ENCODE measurements around the gene DTNA. TPM values are rescaled to one million over a fixed set of nuclear protein-coding genes. Genes with fewer than 3 reads are reported as not detected.

The DTNA gene
- polyA plus RNA-seq, 1 donor (not counting 4 experiments of a cell fraction or from before 2014, with no cell fraction given) = 0.81 TPM

DNA sequence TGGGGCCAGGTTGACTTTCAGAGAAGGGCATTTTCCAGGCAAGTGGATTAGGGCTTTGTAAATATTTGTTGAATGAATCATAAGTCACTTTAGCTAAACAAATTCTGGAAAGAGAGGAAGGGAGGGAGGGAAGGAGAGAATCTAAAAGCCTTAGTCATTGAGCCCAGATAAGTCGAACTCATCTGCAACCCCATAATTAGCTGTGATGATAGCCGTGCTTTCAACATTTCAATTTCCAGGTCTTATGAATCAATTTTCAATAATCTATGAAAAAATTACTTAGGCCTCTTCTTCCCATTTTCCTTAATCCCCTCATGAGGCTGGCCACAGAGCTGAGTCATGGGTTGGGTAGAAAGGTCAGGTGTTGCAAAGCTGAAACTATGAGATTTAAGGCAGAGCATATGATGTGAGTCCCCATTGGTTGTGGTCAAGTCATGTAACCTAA lies 219.3 kb downstream of the DTNA start:
- H3K4me3 ChIP-seq (ENCODE audit: control insufficient read depth in 2 of 3, extremely low read depth in 1 of 3, insufficient read depth in 2 of 3, low read depth in 1 of 3, low read length in 3 of 3) = no peak overlapping the region
- no peaks in the 10 kb centered on the region for H3K27me3 ChIP-seq (ENCODE audit: control insufficient read depth, extremely low read depth, insufficient read depth, low read length)
- FAIRE-seq (no peak), DNase-seq (ENCODE audit: low read depth, low spot score) (no peak)
- H3K27ac ChIP-seq (ENCODE audit: control insufficient read depth, insufficient read depth, low read length) = no peak overlapping the region
- H3K9me3 ChIP-seq (ENCODE audit: control insufficient read depth, low read depth, low read length) = no peaks in the 10 kb centered on the region
- no peak overlapping the region for H3K9ac ChIP-seq (ENCODE audit: control insufficient read depth, extremely low read depth, insufficient read depth, low read length)
- H2AFZ ChIP-seq (ENCODE audit: control insufficient read depth, low read length) = no peak overlapping the region
- TF ChIP-seq, protein P1, sequence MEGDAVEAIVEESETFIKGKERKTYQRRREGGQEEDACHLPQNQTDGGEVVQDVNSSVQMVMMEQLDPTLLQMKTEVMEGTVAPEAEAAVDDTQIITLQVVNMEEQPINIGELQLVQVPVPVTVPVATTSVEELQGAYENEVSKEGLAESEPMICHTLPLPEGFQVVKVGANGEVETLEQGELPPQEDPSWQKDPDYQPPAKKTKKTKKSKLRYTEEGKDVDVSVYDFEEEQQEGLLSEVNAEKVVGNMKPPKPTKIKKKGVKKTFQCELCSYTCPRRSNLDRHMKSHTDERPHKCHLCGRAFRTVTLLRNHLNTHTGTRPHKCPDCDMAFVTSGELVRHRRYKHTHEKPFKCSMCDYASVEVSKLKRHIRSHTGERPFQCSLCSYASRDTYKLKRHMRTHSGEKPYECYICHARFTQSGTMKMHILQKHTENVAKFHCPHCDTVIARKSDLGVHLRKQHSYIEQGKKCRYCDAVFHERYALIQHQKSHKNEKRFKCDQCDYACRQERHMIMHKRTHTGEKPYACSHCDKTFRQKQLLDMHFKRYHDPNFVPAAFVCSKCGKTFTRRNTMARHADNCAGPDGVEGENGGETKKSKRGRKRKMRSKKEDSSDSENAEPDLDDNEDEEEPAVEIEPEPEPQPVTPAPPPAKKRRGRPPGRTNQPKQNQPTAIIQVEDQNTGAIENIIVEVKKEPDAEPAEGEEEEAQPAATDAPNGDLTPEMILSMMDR (optimal IDR thresholded peaks at IDR 0.05 in 1 of 3, IDR thresholded peaks at IDR 0.05 in 1 of 3, conservative IDR thresholded peaks at IDR 0.05 in 1 of 3; ENCODE audit: extremely low read depth in 1 of 3, insufficient read depth in 2 of 3, low read length in 3 of 3) = no peak
- TF ChIP-seq EZH2 (IDR thresholded peaks at IDR 0.05; ENCODE audit: low read length) = no peak
- H3K4me2 ChIP-seq (ENCODE audit: control insufficient read depth, extremely low read depth, insufficient read depth, low read depth, low read length) = no peak overlapping the region
- no peaks in the 10 kb centered on the region for H3K36me3 ChIP-seq (ENCODE audit: control insufficient read depth in 2 of 2, extremely low read depth in 1 of 2, insufficient read depth in 2 of 2, low read length in 2 of 2)
- dilution Hi-C loops (cut with MboI; ENCODE audit: extremely low pct_ligation_motif_present, low sequenced_read_pairs) = no loop called here
- no peaks in the 10 kb centered on the region for H4K20me1 ChIP-seq (ENCODE audit: control insufficient read depth, extremely low read depth, insufficient read depth, low read length)
- no peaks in the 10 kb centered on the region for H3K4me1 ChIP-seq (ENCODE audit: control insufficient read depth, extremely low read depth, insufficient read depth, low read length)
- no peaks in the 10 kb centered on the region for H3K79me2 ChIP-seq (ENCODE audit: control insufficient read depth, insufficient read depth, low read length)
- H3K9me1 ChIP-seq (ENCODE audit: control insufficient read depth, extremely low read depth, insufficient read depth, low read length) = no peaks in the 10 kb centered on the region

DNA sequence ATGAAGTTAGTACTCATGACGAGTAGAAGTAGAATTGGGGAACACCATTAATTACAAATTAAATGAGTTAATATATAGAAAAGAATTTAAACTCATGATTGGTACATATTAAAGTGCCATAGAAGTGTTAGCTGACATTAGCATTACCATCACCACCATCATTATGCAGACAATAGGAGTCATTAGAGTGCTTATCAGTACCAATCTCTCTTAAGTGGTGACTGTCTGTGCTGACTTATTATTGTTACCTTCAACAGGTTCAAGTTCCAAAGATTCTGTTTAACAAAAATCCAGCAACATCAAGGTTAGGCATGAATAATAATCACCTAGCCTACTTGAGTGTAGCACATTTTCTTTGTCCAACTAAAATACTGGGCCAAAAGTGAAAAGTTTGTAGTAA lies 222.3 kb downstream of the DTNA start:
- Histone ChIP-seq H3K79me2 (ENCODE audit: control insufficient read depth, insufficient read depth, low read length) (no peaks in the 10 kb centered on the region), H3K36me3 (ENCODE audit: control insufficient read depth in 2 of 2, extremely low read depth in 1 of 2, insufficient read depth in 2 of 2, low read length in 2 of 2) (no peaks in the 10 kb centered on the region), H3K4me3 (ENCODE audit: control insufficient read depth in 2 of 3, extremely low read depth in 1 of 3, insufficient read depth in 2 of 3, low read depth in 1 of 3, low read length in 3 of 3) (no peak overlapping the region), H3K9me3 (ENCODE audit: control insufficient read depth, low read depth, low read length) (no peaks in the 10 kb centered on the region), H4K20me1 (ENCODE audit: control insufficient read depth, extremely low read depth, insufficient read depth, low read length) (no peaks in the 10 kb centered on the region), H3K4me1 (ENCODE audit: control insufficient read depth, extremely low read depth, insufficient read depth, low read length) (no peaks in the 10 kb centered on the region), H3K9ac (ENCODE audit: control insufficient read depth, extremely low read depth, insufficient read depth, low read length) (no peak overlapping the region), H2AFZ (ENCODE audit: control insufficient read depth, low read length) (no peak overlapping the region), H3K9me1 (ENCODE audit: control insufficient read depth, extremely low read depth, insufficient read depth, low read length) (no peaks in the 10 kb centered on the region), H3K4me2 (ENCODE audit: control insufficient read depth, extremely low read depth, insufficient read depth, low read depth, low read length) (no peak overlapping the region), H3K27me3 (ENCODE audit: control insufficient read depth, extremely low read depth, insufficient read depth, low read length) (no peaks in the 10 kb centered on the region), H3K27ac (ENCODE audit: control insufficient read depth, insufficient read depth, low read length) (no peak overlapping the region)
- TF ChIP-seq EZH2 (IDR thresholded peaks at IDR 0.05; ENCODE audit: low read length) = no peak
- TF ChIP-seq, protein P1 (optimal IDR thresholded peaks at IDR 0.05 in 1 of 3, IDR thresholded peaks at IDR 0.05 in 1 of 3, conservative IDR thresholded peaks at IDR 0.05 in 1 of 3; ENCODE audit: extremely low read depth in 1 of 3, insufficient read depth in 2 of 3, low read length in 3 of 3) = no peak
- dilution Hi-C loops (cut with MboI; ENCODE audit: extremely low pct_ligation_motif_present, low sequenced_read_pairs) = no loop called here
- DNase-seq (ENCODE audit: low read depth, low spot score) (no peak), FAIRE-seq (no peak)
